HuH-7.5 (cell line): ENCODE data around the gene ARID4B.
"Not testable (repeated sequence)": the region's sequence is repeated elsewhere in the genome, so short reads cannot be mapped to it uniquely, and the experiment has no call there.

ENCODE experiments used
- DNase-seq: peaks from one replicate; pipeline ENCODE4 v3.0.0; 2011; ENCODE audit warnings: low spot score

Gene ARID4B

GRCh38 chr1:235327559-235328270, at the start of gene ARID4B:
Gene ARID4B (minus strand): TSS chr1:235328179. CDS start chr1:235326919, 1,260 bp downstream.
- no peak for DNase-seq

GRCh38 chr1:235375919-235376605, 48.1 kb upstream of the ARID4B start:
- DNase-seq, result no peak

- DNase-seq, result no peak
Observed at GRCh38 chr1:235369802-235370201, 41.8 kb upstream of the ARID4B start.

GRCh38 chr1:235368428-235368827, 40.4 kb upstream of the ARID4B start:
- no peak for DNase-seq

- peak; percentile 88 for DNase-seq
Observed at GRCh38 chr1:235367000-235367908, 39.3 kb upstream of the ARID4B start, which contains the start of gene TBCE. Gene TBCE (plus strand): TSS chr1:235367427. CDS start chr1:235380050, 12,623 bp downstream.

GRCh38 chr1:235366286-235366685, 38.3 kb upstream of the ARID4B start:
- DNase-seq, result no peak

GRCh38 chr1:235364189-235364588, 36.2 kb upstream of the ARID4B start:
- not testable (repeated sequence) for DNase-seq

GRCh38 chr1:235358899-235359298, 30.9 kb upstream of the ARID4B start:
- no peak for DNase-seq

- DNase-seq, result no peak
Observed at GRCh38 chr1:235357485-235358373, 29.8 kb upstream of the ARID4B start.

- DNase-seq, result no peak
Observed at GRCh38 chr1:235351898-235352297, 23.9 kb upstream of the ARID4B start.

- no peak for DNase-seq
Observed at GRCh38 chr1:235351441-235351840, 23.5 kb upstream of the ARID4B start.

- no peak for DNase-seq
Observed at GRCh38 chr1:235343726-235344125, 15.7 kb upstream of the ARID4B start.

- DNase-seq, result no peak
Observed at GRCh38 chr1:235342471-235342870, 14.5 kb upstream of the ARID4B start.

GRCh38 chr1:235342039-235342438, 14.1 kb upstream of the ARID4B start:
- no peak for DNase-seq

- no peak for DNase-seq
Observed at GRCh38 chr1:235341334-235341733, 13.4 kb upstream of the ARID4B start.

GRCh38 chr1:235339746-235340145, 11.8 kb upstream of the ARID4B start:
- no peak for DNase-seq

- no peak for DNase-seq
Observed at GRCh38 chr1:235336903-235337302, 8.9 kb upstream of the ARID4B start.

- no peak for DNase-seq
Observed at GRCh38 chr1:235331401-235331800, 3.4 kb upstream of the ARID4B start.

GRCh38 chr1:235330918-235331285, 2.9 kb upstream of the ARID4B start:
- DNase-seq, result no peak

GRCh38 chr1:235329139-235329902, 1.3 kb upstream of the ARID4B start:
- DNase-seq, result no peak
